Lung microvascular endothelial cell (primary cell): ENCODE measurements around the gene NUP188. TPM values are rescaled to one million over a fixed set of nuclear protein-coding genes. Genes with fewer than 3 reads are reported as not detected.
"Not testable (repeated sequence)": the region's sequence is repeated elsewhere in the genome, so short reads cannot be mapped to it uniquely, and the experiment has no call there.

Experiments
- DNase-seq, 2 donors: peaks; one replicate each; pipeline versions ENCODE4 v3.0.0 to v3.0.0-alpha.2; 2010; ENCODE audit warnings: low read depth in 2 of 2
- total RNA-seq: library from RNA; depleted of rRNA; stranded (reverse); fragments of >200 nt; gene quantifications from 2 replicates; pipeline ENCODE4 v1.2.1, GENCODE V29; 2014

Gene NUP188
- total RNA-seq, 1 donor from 2014 or later: 40.1 TPM

DNA sequence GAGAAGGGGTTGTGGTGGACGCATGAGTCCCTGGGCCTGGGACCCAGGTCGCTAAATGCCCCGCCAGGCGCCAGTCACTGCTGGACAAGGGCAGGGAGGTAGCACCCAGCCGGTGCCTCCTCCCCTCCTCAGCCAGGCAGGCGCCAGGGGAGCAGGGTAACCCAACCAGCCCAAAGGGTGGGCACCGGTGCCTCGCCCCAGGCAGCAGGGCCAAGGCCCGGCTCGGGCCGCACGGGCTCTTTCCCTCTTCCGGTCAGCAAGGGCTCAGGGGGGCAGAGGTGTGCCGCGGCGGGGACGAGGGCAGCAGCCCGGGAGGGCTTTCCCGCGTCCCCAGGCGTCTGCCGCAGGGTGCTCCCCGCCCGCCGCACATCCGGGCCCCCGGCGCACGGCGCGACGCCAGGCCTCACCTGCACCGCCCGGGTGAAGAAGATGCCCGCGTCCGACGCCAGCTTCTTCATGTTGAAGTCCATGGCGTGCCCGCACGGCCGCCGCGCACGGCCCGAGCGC lies 80.2 kb downstream of the NUP188 start:
- DNase-seq: peak; percentile 22 to 32

DNA sequence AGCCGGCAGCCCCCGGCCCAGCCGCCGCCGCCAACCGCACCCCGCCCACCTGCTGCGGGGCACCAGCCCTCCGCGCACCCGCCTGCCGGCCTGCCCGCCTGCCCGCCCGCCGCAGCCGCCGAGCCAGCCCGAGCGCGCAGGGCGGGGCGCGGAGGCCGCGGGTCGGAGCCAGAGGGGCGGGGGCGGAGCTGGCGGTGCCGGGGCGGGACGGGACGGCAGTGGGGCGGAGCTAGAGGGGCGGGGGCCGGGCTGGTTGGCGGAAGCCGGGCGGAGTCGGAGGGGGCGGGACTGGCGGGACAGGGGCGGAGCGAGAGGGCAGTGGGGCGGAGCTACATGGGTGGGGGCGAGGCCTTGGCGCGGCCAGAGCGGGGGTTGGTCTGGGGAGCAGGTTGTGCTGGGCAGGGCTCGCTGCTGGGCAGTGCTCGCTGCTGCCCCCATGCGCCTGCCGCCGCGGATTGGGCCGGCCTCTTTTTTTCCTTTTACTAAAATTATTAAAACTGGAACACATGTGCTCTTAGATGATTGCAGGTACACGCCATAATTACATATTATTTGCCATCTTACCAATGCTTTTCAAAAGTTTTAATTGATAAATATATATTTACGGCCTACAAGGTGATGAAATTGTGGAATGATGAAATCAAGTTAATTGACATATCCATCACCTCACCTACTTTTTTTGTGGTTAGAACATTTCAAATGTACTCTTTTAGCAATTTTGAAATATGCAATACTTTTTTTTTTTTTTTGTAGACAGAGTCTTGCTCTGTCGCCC lies 80.9 kb downstream of the NUP188 start, which contains the start of gene SH3GLB2:
Gene SH3GLB2 (minus strand): TSS at position 140 of the 775 bp plus-strand sequence. CDS start 177 bp downstream, outside the sequence.
- DNase-seq: peak; percentile 98 to 99

DNA sequence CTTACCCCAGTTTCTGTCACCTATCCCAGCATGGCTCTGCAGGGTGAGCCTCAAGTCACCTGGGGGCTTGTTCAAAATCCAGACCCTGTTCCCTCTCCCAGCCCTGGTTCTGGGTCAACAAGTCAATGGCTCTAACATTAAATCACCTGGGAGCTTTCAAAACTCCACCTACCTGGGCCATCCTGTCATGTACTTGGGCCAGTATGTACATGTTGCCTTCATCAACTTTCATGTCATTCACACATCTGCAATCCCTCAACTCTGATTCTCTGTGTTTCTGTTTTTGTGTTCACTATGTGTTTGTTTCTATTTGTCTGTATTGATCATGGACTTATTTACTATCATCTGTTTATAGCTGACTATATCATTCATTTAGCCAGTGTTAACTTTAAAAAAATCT lies 82.7 kb downstream of the NUP188 start:
- DNase-seq: no peak

GRCh38 chr9:129031514-129031913 lies 84.0 kb downstream of the NUP188 start:
- no peak for DNase-seq

GRCh38 chr9:129032541-129033159 lies 85.2 kb downstream of the NUP188 start:
- DNase-seq: no peak

DNA sequence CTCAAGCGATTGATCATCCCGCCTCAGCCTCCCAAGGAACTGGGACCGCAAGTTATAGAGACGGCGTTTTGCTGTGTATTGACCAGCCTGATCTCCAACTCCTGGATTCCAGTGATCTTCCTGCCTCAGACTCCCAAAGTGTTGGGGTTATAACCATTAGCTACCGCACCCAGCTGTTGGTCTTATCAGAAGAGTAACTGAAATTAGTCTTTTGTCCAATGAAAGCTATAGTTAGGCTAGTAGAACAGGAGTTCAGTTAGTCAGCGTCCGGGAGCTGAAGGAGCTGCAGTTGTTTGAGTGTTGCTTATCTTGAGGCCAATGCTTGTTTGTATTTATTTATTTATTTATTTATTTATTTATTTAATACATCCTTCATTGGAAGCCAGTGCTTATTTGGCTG lies 85.7 kb downstream of the NUP188 start:
- DNase-seq: no peak

GRCh38 chr9:129035838-129036237 lies 88.3 kb downstream of the NUP188 start:
- not testable (repeated sequence) for DNase-seq

GRCh38 chr9:129036241-129036922 lies 88.9 kb downstream of the NUP188 start, which contains the start of gene MIGA2:
MIGA2 (plus strand) TSS chr9:129036626; CDS start chr9:129040595, 3,969 bp downstream.
- DNase-seq: peak; percentile 99

GRCh38 chr9:129036923-129037766 lies 89.6 kb downstream of the NUP188 start:
- DNase-seq: no peak

DNA sequence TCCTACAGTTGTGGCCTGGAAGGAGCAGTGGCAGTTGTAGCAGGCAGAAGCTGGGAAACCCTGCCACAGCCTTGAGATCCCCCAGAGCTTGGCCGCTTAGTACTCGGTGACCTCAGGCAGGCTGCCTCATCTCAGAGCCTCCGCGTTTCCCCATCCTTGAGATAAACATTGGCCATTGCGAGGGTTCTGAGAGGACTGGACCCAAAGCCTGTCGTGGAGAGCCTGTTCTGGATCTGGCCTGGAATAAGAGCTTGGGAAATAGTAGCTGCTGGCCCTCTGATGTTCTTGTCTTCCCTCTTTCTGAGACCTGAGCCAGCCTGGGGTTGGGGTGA lies 90.2 kb downstream of the NUP188 start:
- no peak for DNase-seq

- DNase-seq: no peak
Measured at GRCh38 chr9:129038109-129038852, 90.8 kb downstream of the NUP188 start.

- no peak for DNase-seq
Measured at GRCh38 chr9:129040113-129040643, 92.7 kb downstream of the NUP188 start.

DNA sequence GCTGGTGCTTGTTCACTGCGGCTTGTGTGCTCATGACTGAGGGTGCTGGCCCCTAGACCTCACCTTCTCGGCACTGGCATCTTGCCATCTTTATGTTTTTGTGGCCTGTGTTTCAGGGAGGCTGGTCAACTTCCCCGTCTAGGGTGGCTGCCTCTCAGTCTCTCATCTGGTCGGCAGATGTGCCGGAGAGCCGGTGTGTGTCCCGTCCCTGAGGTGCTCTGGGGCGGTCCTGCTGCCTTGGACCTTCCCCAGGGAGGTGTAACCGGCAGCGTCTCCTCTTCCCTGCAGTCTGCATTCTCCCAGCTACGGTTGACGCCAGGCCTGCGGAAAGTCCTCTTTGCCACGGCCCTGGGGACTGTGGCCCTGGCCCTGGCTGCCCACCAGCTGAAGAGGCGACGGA lies 94.5 kb downstream of the NUP188 start:
- DNase-seq: no peak

GRCh38 chr9:129052592-129052991 lies 105.1 kb downstream of the NUP188 start:
- peak in 1 of 2 donors; percentile 64 for DNase-seq

DNA sequence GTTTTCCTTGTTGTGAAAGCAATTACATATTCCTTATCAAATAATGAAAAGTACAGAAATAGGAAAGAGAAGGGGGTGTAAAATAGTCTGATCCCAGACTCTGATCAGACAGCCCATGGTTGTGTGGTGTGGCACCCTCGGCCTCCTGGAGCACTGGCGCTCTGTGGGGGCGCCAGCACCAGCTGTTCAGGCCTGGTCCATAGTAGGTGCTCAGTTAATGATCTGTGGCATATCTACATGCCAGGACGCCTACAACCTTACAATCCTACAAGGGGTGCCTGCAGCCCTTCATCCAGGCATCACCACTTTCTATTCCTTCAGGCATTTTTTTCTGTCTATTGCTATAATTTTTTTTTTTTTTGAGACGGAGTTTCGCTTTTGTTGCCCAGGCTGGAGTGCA lies 105.5 kb downstream of the NUP188 start:
- DNase-seq: no peak

GRCh38 chr9:129054163-129054851 lies 106.8 kb downstream of the NUP188 start:
- no peak for DNase-seq
